Liver (tissue), 3 donors: ENCODE data around the gene CIAO3.

Source experiments
- EGR1 ChIP-seq, 2 donors: IDR thresholded peaks; 2 replicates each; pipeline ENCODE4 v1.6.1; 2016 to 2018; ENCODE audit warnings: antibody characterized with exemption in 2 of 2, low read depth in 2 of 2
- RAD21 ChIP-seq, 2 donors: IDR thresholded peaks; 2 replicates each; pipeline ENCODE4 v1.6.1; 2016; ENCODE audit warnings: antibody characterized with exemption in 2 of 2, mild to moderate bottlenecking in 2 of 2
- TAF1 ChIP-seq: conservative IDR thresholded peaks from 2 replicates; pipeline ENCODE4 v1.6.1; 2016; ENCODE audit warnings: antibody characterized with exemption, mild to moderate bottlenecking
- TF ChIP-seq, protein P1 (sequence below): fragments of 150-350 bp; IDR thresholded peaks from 2 replicates; pipeline ENCODE4 v1.5.1; 2017; ENCODE audit warnings: improper control_type of control experiment, low read depth, low read length; ENCODE audit not compliant: missing input control
- donor health status: healthy.
- donor health status: healthy.

- TF ChIP-seq EGR1 (IDR thresholded peaks at IDR 0.05; ENCODE audit: low read depth in 2 of 2) (no peak), RAD21 (IDR thresholded peaks at IDR 0.05) (no peak), TAF1 (no peak)
- TF ChIP-seq, protein P1, sequence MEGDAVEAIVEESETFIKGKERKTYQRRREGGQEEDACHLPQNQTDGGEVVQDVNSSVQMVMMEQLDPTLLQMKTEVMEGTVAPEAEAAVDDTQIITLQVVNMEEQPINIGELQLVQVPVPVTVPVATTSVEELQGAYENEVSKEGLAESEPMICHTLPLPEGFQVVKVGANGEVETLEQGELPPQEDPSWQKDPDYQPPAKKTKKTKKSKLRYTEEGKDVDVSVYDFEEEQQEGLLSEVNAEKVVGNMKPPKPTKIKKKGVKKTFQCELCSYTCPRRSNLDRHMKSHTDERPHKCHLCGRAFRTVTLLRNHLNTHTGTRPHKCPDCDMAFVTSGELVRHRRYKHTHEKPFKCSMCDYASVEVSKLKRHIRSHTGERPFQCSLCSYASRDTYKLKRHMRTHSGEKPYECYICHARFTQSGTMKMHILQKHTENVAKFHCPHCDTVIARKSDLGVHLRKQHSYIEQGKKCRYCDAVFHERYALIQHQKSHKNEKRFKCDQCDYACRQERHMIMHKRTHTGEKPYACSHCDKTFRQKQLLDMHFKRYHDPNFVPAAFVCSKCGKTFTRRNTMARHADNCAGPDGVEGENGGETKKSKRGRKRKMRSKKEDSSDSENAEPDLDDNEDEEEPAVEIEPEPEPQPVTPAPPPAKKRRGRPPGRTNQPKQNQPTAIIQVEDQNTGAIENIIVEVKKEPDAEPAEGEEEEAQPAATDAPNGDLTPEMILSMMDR: no peak
Observed at GRCh38 chr16:760065-760464, 19.3 kb upstream of the CIAO3 start.
